DOHH2 (cell line): ENCODE measurements around the gene PDXK.

Experiments
- H3F3A ChIP-seq: fragments of 200-600 bp; sonication (generic), shearing (Covaris generic); 2 replicates; pipeline ENCODE4 v1.6.0; 2016; ENCODE audit warnings: antibody characterized with exemption, mild to moderate bottlenecking; ENCODE audit not compliant: control insufficient read depth, insufficient read depth
- H3K27ac ChIP-seq: fragments of 200-600 bp; sonication (generic); 2 replicates; pipeline ENCODE4 v1.5.1; 2014; ENCODE audit warnings: low read depth, mild to moderate bottlenecking, low read length, moderate library complexity
- H3K27me3 ChIP-seq: fragments of 200-600 bp; sonication (generic); 2 replicates; pipeline ENCODE4 v1.6.1; 2014; ENCODE audit warnings: mild to moderate bottlenecking, low read length, mixed read lengths; ENCODE audit not compliant: control insufficient read depth
- H3K36me3 ChIP-seq: fragments of 200-600 bp; sonication (generic); 2 replicates; pipeline ENCODE4 v1.6.1; 2014; ENCODE audit warnings: mild to moderate bottlenecking, low read length, moderate library complexity, mixed read lengths; ENCODE audit not compliant: control insufficient read depth
- H3K4me1 ChIP-seq: fragments of 200-600 bp; sonication (generic); 2 replicates; pipeline ENCODE4 v1.6.1; 2014; ENCODE audit warnings: mild to moderate bottlenecking, low read length, mixed read lengths; ENCODE audit not compliant: control insufficient read depth
- H3K4me2 ChIP-seq: fragments of 200-600 bp; sonication (generic); 2 replicates; pipeline ENCODE4 v1.6.0; 2014; ENCODE audit warnings: mild to moderate bottlenecking, low read length, moderate library complexity
- H3K4me3 ChIP-seq: fragments of 200-600 bp; sonication (generic); 2 replicates; pipeline ENCODE4 v1.5.1; 2014; ENCODE audit warnings: mild to moderate bottlenecking, low read length, mixed read lengths
- H3K79me2 ChIP-seq: fragments of 200-600 bp; sonication (generic); 2 replicates; pipeline ENCODE4 v1.6.1; 2014; ENCODE audit warnings: mild to moderate bottlenecking, low read length, mixed read lengths; ENCODE audit not compliant: control insufficient read depth
- H3K9me2 ChIP-seq: fragments of 200-600 bp; sonication (generic); replicated peaks from 2 replicates; pipeline ENCODE4 v1.6.1; 2014; ENCODE audit warnings: mild to moderate bottlenecking, low read length, mixed read lengths; ENCODE audit not compliant: control insufficient read depth
- H3K9me3 ChIP-seq: fragments of 200-600 bp; sonication (generic); 2 replicates; pipeline ENCODE4 v1.6.1; 2014; ENCODE audit warnings: antibody characterized with exemption, low read length, mixed read lengths; ENCODE audit not compliant: control insufficient read depth, insufficient read depth
- H4K20me1 ChIP-seq: fragments of 200-600 bp; sonication (generic); 2 replicates; pipeline ENCODE4 v1.6.0; 2014; ENCODE audit warnings: low read depth, mild to moderate bottlenecking, antibody characterized with exemption, low read length, moderate library complexity; ENCODE audit not compliant: control insufficient read depth, insufficient read depth
- EZH2phosphoT487 ChIP-seq: fragments of 200-600 bp; sonication (generic); IDR thresholded peaks from 2 replicates; pipeline ENCODE4 v1.6.1; 2017; ENCODE audit warnings: borderline replicate concordance, mild to moderate bottlenecking, antibody characterized with exemption, low read length, moderate library complexity, mixed read lengths
- TF ChIP-seq, protein P1 (sequence below): fragments of 200-600 bp; sonication (generic); IDR thresholded peaks from one replicate; pipeline ENCODE4 v1.5.1; 2014; ENCODE audit warnings: antibody characterized with exemption, mild to moderate bottlenecking, low read depth, low read length; ENCODE audit not compliant: poor library complexity, severe bottlenecking

The PDXK gene

DNA sequence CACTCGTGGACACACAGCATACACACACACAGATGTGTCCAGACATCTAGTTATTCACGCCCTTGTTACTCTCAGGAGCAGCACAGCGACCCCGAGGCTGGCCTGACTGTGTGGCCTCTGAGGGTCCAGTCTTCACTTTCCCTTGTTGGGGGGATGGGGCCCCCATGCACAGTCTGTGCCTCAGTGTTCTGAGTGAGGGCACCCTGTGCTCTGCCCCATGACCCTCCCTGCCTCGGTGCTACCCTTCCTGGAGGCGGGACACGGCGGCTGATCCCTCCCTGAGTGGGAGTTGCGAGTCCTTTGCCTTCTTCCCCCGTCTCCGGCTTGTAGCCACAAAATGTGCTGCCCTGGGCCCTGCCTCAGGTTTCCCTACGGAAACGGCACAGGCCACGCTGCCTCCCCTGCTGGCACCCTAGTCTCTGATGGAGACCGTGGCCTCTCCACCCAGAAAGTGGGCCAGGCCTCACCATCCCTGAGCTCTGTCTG lies 48.6 kb downstream of the PDXK start:
- no peaks in the 10 kb centered on the region for H3K4me1 ChIP-seq
- H3K4me2 ChIP-seq = no peak overlapping the region
- no peaks in the 10 kb centered on the region for H3K9me3 ChIP-seq
- H3K36me3 ChIP-seq = no peaks in the 10 kb centered on the region
- no peaks in the 10 kb centered on the region for H3K27me3 ChIP-seq
- H3K9me2 ChIP-seq = no peaks in the 10 kb centered on the region
- no peak overlapping the region for H3K27ac ChIP-seq
- no peak overlapping the region for H3K4me3 ChIP-seq
- no peaks in the 10 kb centered on the region for H4K20me1 ChIP-seq
- no peaks in the 10 kb centered on the region for H3K79me2 ChIP-seq
- TF ChIP-seq, protein P1, sequence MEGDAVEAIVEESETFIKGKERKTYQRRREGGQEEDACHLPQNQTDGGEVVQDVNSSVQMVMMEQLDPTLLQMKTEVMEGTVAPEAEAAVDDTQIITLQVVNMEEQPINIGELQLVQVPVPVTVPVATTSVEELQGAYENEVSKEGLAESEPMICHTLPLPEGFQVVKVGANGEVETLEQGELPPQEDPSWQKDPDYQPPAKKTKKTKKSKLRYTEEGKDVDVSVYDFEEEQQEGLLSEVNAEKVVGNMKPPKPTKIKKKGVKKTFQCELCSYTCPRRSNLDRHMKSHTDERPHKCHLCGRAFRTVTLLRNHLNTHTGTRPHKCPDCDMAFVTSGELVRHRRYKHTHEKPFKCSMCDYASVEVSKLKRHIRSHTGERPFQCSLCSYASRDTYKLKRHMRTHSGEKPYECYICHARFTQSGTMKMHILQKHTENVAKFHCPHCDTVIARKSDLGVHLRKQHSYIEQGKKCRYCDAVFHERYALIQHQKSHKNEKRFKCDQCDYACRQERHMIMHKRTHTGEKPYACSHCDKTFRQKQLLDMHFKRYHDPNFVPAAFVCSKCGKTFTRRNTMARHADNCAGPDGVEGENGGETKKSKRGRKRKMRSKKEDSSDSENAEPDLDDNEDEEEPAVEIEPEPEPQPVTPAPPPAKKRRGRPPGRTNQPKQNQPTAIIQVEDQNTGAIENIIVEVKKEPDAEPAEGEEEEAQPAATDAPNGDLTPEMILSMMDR = no peak
- TF ChIP-seq EZH2phosphoT487 = no peak
- no peaks in the 10 kb centered on the region for H3F3A ChIP-seq

DNA sequence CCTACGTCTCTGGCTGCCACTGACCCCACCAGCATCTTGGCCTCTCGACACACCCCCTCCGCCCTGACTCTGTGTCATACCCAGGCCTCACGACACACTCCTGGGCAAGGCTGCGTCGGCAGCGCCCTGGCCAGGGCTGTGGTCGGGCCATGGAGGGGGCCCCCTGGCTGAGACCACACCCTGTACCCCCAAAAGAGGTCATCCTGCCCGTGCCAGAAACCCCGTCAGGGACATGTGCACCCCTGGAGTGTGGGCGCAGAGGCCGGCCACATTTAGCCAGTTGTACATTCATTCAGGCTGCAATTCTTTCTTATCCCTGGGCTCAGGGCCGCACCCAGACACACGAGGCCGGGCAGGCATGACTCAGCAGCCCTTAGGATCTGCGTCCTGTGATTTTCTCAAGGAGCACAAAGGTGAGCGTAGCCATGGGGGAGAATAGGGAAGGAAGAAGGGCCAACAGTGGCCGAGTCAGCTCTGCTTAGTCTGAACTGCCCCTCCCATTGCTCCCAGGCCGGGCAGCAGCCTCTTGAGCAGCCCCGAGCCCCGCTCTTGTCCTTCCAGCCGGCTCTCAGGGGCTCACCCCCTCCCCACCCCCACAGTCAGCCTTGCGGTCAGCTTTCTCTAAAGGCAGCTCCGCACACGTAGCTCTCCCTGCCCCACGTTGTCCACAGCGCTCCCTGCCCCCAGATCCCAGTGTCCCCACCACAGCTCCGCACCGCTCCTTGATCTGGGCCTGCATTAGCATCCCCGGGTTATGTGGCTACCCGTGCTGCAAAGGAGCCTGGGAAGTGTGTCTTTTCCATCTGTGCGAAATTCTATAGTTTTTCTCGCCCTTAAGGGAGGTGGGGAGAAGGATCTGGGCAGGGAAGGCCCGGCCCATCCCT lies 49.3 kb downstream of the PDXK start:
- no peak overlapping the region for H3K27ac ChIP-seq
- no peaks in the 10 kb centered on the region for H3F3A ChIP-seq
- H3K9me3 ChIP-seq = no peaks in the 10 kb centered on the region
- no peak overlapping the region for H3K4me2 ChIP-seq
- no peaks in the 10 kb centered on the region for H3K4me1 ChIP-seq
- H3K27me3 ChIP-seq = no peaks in the 10 kb centered on the region
- H3K9me2 ChIP-seq = no peaks in the 10 kb centered on the region
- H3K79me2 ChIP-seq = no peaks in the 10 kb centered on the region
- no peaks in the 10 kb centered on the region for H4K20me1 ChIP-seq
- H3K4me3 ChIP-seq = no peak overlapping the region
- H3K36me3 ChIP-seq = peaks cover 4% of the 10 kb centered on the region
- TF ChIP-seq EZH2phosphoT487 = no peak
- TF ChIP-seq, protein P1 = no peak

DNA sequence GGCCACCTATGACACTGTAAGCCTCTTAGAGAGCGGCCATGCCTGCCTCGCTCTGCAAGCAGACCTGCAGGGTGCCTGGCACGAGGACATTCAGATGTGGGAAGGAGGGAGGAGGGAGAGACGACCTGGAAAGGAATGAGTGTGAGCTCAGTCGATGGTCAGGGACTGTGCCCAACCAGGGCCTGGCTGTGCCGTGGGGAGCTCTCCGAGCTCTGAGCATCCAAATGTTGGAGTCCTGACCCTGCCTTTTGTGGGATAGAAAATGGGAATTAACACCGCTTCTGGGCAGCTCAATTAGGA lies 49.9 kb downstream of the PDXK start:
- H3K36me3 ChIP-seq = peaks cover 10% of the 10 kb centered on the region
- no peaks in the 10 kb centered on the region for H4K20me1 ChIP-seq
- no peak overlapping the region for H3K27ac ChIP-seq
- no peak overlapping the region for H3K4me2 ChIP-seq
- no peaks in the 10 kb centered on the region for H3K9me3 ChIP-seq
- TF ChIP-seq, protein P1 = no peak
- no peak for TF ChIP-seq EZH2phosphoT487
- H3K4me1 ChIP-seq = no peaks in the 10 kb centered on the region
- H3K4me3 ChIP-seq = no peak overlapping the region
- H3K79me2 ChIP-seq = no peaks in the 10 kb centered on the region
- no peaks in the 10 kb centered on the region for H3K27me3 ChIP-seq
- no peaks in the 10 kb centered on the region for H3K9me2 ChIP-seq
- no peaks in the 10 kb centered on the region for H3F3A ChIP-seq
